ENCODE results near the gene LGALS3.

Gene LGALS3

GRCh38 chr14:55120571-55121495 lies 8.2 kb upstream of the LGALS3 start:
- TF ChIP-seq FOXM1 (IDR thresholded peaks at IDR 0.05; ENCODE audit: borderline replicate concordance, low read depth) (no peak), TEAD4 (IDR thresholded peaks at IDR 0.05) (no peak), NFIC (IDR thresholded peaks at IDR 0.05) (no peak), USF1 (IDR thresholded peaks at IDR 0.05) (no peak), TAF1 (IDR thresholded peaks at IDR 0.05; ENCODE audit: low read depth) (no peak), CEBPB (IDR thresholded peaks at IDR 0.05) (no peak), YY1 (IDR thresholded peaks at IDR 0.05; ENCODE audit: low read depth) (no peak), EP300 (IDR thresholded peaks at IDR 0.05; ENCODE audit: borderline replicate concordance) (no peak)

- TF ChIP-seq ZBTB7A (IDR thresholded peaks at IDR 0.05; ENCODE audit: low read depth) = no peak
- TF ChIP-seq CEBPB (IDR thresholded peaks at IDR 0.05) = no peak
- no peak for TF ChIP-seq TCF12 (IDR thresholded peaks at IDR 0.05; ENCODE audit: low read depth)
- TF ChIP-seq CREB1 (IDR thresholded peaks at IDR 0.05; ENCODE audit: low read depth) = no peak
- no peak for TF ChIP-seq RAD21 (IDR thresholded peaks at IDR 0.05; ENCODE audit: low read depth)
- TF ChIP-seq EP300 (IDR thresholded peaks at IDR 0.05; ENCODE audit: borderline replicate concordance) = no peak
- no peak for TF ChIP-seq FOXM1 (IDR thresholded peaks at IDR 0.05; ENCODE audit: borderline replicate concordance, low read depth)
- TF ChIP-seq EGR1 (IDR thresholded peaks at IDR 0.05) = no peak
- no peak for TF ChIP-seq USF1 (IDR thresholded peaks at IDR 0.05)
Measured at GRCh38 chr14:55121628-55122439, 7.2 kb upstream of the LGALS3 start.

DNA sequence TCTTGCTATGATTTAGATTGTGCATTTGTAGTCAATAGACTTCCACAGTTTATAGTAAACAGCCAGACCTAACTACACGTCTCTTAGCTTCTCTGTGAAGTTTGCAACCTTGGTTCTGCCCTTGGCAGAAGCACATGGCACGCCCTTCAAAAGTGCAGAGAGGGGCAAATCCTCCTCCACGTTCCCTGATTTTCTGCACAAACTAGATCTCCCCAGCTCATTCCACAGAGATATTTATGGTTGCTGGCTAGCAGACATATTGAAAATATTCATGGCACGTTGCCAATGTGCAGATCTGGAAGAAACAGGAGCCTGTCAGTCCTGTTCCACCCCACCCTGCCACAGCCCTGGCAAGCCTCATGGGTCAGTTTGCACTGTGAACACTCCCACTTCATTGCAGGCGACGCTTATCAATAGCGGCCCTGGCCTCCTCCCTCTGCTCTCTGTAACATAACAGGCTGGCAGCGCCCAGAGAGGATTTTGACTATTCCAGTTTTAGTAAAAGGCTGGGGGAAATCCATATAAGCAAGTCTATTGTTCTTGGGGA lies 6.5 kb upstream of the LGALS3 start:
- TF ChIP-seq RAD21 (IDR thresholded peaks at IDR 0.05; ENCODE audit: low read depth) (peak; percentile 2; the same call in 1 of the 2 replicates), TCF12 (IDR thresholded peaks at IDR 0.05; ENCODE audit: low read depth) (0 out of 2 replicates have a peak, but pooled peaks have one; percentile 38), FOXM1 (IDR thresholded peaks at IDR 0.05; ENCODE audit: borderline replicate concordance, low read depth) (no peak), TAF1 (IDR thresholded peaks at IDR 0.05; ENCODE audit: low read depth) (0 out of 2 replicates have a peak, but pooled peaks have one; percentile 17), YY1 (IDR thresholded peaks at IDR 0.05; ENCODE audit: low read depth) (peak; percentile 41; the same call in 1 of the 2 replicates), TEAD4 (IDR thresholded peaks at IDR 0.05) (no peak), NFIC (IDR thresholded peaks at IDR 0.05) (peak; percentile 91), EP300 (IDR thresholded peaks at IDR 0.05; ENCODE audit: borderline replicate concordance) (no peak), USF1 (IDR thresholded peaks at IDR 0.05) (no peak), CEBPB (IDR thresholded peaks at IDR 0.05) (no peak), EGR1 (IDR thresholded peaks at IDR 0.05) (no peak), CREB1 (IDR thresholded peaks at IDR 0.05; ENCODE audit: low read depth) (no peak), MAX (IDR thresholded peaks at IDR 0.05) (peak; percentile 75), ZBTB7A (IDR thresholded peaks at IDR 0.05; ENCODE audit: low read depth) (no peak)
- TF ChIP-seq, protein P1, sequence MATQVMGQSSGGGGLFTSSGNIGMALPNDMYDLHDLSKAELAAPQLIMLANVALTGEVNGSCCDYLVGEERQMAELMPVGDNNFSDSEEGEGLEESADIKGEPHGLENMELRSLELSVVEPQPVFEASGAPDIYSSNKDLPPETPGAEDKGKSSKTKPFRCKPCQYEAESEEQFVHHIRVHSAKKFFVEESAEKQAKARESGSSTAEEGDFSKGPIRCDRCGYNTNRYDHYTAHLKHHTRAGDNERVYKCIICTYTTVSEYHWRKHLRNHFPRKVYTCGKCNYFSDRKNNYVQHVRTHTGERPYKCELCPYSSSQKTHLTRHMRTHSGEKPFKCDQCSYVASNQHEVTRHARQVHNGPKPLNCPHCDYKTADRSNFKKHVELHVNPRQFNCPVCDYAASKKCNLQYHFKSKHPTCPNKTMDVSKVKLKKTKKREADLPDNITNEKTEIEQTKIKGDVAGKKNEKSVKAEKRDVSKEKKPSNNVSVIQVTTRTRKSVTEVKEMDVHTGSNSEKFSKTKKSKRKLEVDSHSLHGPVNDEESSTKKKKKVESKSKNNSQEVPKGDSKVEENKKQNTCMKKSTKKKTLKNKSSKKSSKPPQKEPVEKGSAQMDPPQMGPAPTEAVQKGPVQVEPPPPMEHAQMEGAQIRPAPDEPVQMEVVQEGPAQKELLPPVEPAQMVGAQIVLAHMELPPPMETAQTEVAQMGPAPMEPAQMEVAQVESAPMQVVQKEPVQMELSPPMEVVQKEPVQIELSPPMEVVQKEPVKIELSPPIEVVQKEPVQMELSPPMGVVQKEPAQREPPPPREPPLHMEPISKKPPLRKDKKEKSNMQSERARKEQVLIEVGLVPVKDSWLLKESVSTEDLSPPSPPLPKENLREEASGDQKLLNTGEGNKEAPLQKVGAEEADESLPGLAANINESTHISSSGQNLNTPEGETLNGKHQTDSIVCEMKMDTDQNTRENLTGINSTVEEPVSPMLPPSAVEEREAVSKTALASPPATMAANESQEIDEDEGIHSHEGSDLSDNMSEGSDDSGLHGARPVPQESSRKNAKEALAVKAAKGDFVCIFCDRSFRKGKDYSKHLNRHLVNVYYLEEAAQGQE (IDR thresholded peaks at IDR 0.05; ENCODE audit: low read depth) = no peak

DNA sequence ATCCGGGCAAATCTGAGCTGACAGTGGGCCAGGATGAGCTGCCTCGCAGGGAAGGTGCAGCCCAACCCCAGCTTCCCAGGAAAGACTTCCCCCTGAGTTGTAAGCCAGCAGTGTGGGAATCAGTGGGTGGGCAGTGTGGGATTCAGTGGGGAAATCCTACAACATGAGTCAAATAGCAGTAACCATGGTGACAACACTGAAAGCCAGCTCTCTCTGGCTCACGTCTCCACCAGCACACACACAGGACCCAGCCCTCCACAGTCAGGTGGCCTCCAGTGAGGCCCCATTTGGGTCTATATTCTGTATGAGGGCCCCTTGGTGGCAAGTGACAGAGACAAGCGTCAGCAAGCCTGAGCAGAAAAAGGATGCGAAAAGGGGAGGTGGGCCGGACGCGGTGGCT lies 6.0 kb upstream of the LGALS3 start:
- TF ChIP-seq YY1 (IDR thresholded peaks at IDR 0.05; ENCODE audit: low read depth) (no peak), TCF12 (IDR thresholded peaks at IDR 0.05; ENCODE audit: low read depth) (no peak), ZBTB7A (IDR thresholded peaks at IDR 0.05; ENCODE audit: low read depth) (no peak), MAX (IDR thresholded peaks at IDR 0.05) (no peak), EP300 (IDR thresholded peaks at IDR 0.05; ENCODE audit: borderline replicate concordance) (no peak), TEAD4 (IDR thresholded peaks at IDR 0.05) (no peak), EGR1 (IDR thresholded peaks at IDR 0.05) (no peak), NFIC (IDR thresholded peaks at IDR 0.05) (no peak), TAF1 (IDR thresholded peaks at IDR 0.05; ENCODE audit: low read depth) (no peak), CREB1 (IDR thresholded peaks at IDR 0.05; ENCODE audit: low read depth) (no peak)
- TF ChIP-seq, protein P1 (IDR thresholded peaks at IDR 0.05; ENCODE audit: low read depth) = no peak

Measured in Ishikawa (cell line).